Esophagus muscularis mucosa (tissue), 3 donors: ENCODE results near the gene DPH7.

ENCODE experiments used
- CTCF ChIP-seq, 3 experiments: fragments of 200-600 bp in 2 of 3; fragments of 450-650 bp in 1 of 3; sonication (generic) in 2 of 3; IDR thresholded peaks; one replicate each; pipeline ENCODE4 v1.5.1; 2017 to 2019; ENCODE audit warnings: antibody characterized with exemption in 3 of 3, mild to moderate bottlenecking in 2 of 3, moderate library complexity in 1 of 3
- POLR2A ChIP-seq: fragments of 450-650 bp; IDR thresholded peaks from one replicate; pipeline ENCODE4 v1.6.1; 2017; ENCODE audit warnings: antibody characterized with exemption, moderate library complexity, mild to moderate bottlenecking, low read depth
- POLR2AphosphoS5 ChIP-seq, 2 donors: sonication (generic); formaldehyde crosslinking; IDR thresholded peaks; one replicate each; pipeline ENCODE4 v1.6.1; 2017; ENCODE audit warnings: antibody characterized with exemption in 2 of 2

GRCh38 chr9:137618105-137619067 is 39.7 kb upstream of the DPH7 start, which contains the start of gene EHMT1:
- TF ChIP-seq POLR2A (peak; percentile 7), POLR2AphosphoS5 (IDR thresholded peaks at IDR 0.05) (peak; percentile 52 to 78), CTCF (IDR thresholded peaks at IDR 0.05) (no peak)
